SU-DHL-6 (cell line): ENCODE data around the gene ATP5PB.

ENCODE experiments used
- H2AFZ ChIP-seq: fragments of 200-600 bp; sonication (generic); 2 replicates; pipeline ENCODE4 v1.6.1; 2014; ENCODE audit warnings: low read depth, mild to moderate bottlenecking, moderate library complexity, mixed read lengths, antibody characterized with exemption, low read length; ENCODE audit not compliant: severe bottlenecking
- H3F3A ChIP-seq: fragments of 200-600 bp; shearing (Covaris generic); 2 replicates; pipeline ENCODE4 v1.6.0; 2016; ENCODE audit warnings: antibody characterized with exemption, mild to moderate bottlenecking; ENCODE audit not compliant: insufficient read depth
- H3K27ac ChIP-seq: fragments of 200-600 bp; sonication (generic); 2 replicates; pipeline ENCODE4 v1.5.1; 2016; ENCODE audit warnings: low read depth, mild to moderate bottlenecking, low read length, moderate library complexity, mixed read lengths
- H3K27me3 ChIP-seq: fragments of 200-600 bp; sonication (generic), shearing (Covaris generic); 2 replicates; pipeline ENCODE4 v1.6.0; 2014; ENCODE audit warnings: mild to moderate bottlenecking, low read length
- H3K36me3 ChIP-seq: fragments of 200-600 bp; sonication (generic); 2 replicates; pipeline ENCODE4 v1.6.1; 2014; ENCODE audit warnings: mild to moderate bottlenecking, low read length, mixed read lengths
- H3K4me2 ChIP-seq: fragments of 300-600, 200-600 bp; shearing (Covaris generic), sonication (generic); 2 replicates; pipeline ENCODE4 v1.6.0; 2014; ENCODE audit warnings: low read length, low read depth, mild to moderate bottlenecking; ENCODE audit not compliant: poor library complexity, severe bottlenecking
- H3K4me3 ChIP-seq: fragments of 200-600 bp; sonication (generic); 2 replicates; pipeline ENCODE4 v1.5.1; 2014; ENCODE audit warnings: antibody characterized with exemption, low read length, mild to moderate bottlenecking, mixed read lengths; ENCODE audit not compliant: insufficient read depth, poor library complexity, severe bottlenecking
- H3K79me2 ChIP-seq: fragments of 200-600 bp; sonication (generic); 2 replicates; pipeline ENCODE4 v1.6.1; 2014; ENCODE audit warnings: mild to moderate bottlenecking, low read length, moderate library complexity; ENCODE audit not compliant: insufficient read depth
- H3K9ac ChIP-seq: fragments of 200-600 bp; sonication (generic); 2 replicates; pipeline ENCODE4 v1.7.0; 2014; ENCODE audit warnings: mild to moderate bottlenecking, low read length
- H3K9me2 ChIP-seq: fragments of 200-600 bp; sonication (generic); replicated peaks from 2 replicates; pipeline ENCODE4 v1.6.1; 2014; ENCODE audit warnings: low read length; ENCODE audit not compliant: insufficient read depth
- H3K9me3 ChIP-seq: fragments of 200-600 bp; sonication (generic); 2 replicates; pipeline ENCODE4 v1.6.1; 2014; ENCODE audit warnings: low read length, mixed read lengths; ENCODE audit not compliant: insufficient read depth
- H4K20me1 ChIP-seq: fragments of 200-600 bp; sonication (generic); 2 replicates; pipeline ENCODE4 v1.6.1; 2014; ENCODE audit warnings: low read depth, mild to moderate bottlenecking, antibody characterized with exemption, low read length, moderate library complexity, mixed read lengths
- EZH2phosphoT487 ChIP-seq: fragments of 200-600 bp; sonication (generic), shearing (Covaris generic); conservative IDR thresholded peaks from 2 replicates; pipeline ENCODE4 v1.6.1; 2018; ENCODE audit warnings: mild to moderate bottlenecking, antibody characterized with exemption, low read length, moderate library complexity, mixed read lengths
- TF ChIP-seq, protein P1 (sequence below): fragments of 200-600 bp; sonication (generic); IDR thresholded peaks from one replicate; pipeline ENCODE4 v1.5.1; 2017; ENCODE audit warnings: antibody characterized with exemption, mild to moderate bottlenecking, low read length, moderate library complexity; ENCODE audit not compliant: insufficient read depth, poor library complexity, severe bottlenecking

Gene ATP5PB

DNA sequence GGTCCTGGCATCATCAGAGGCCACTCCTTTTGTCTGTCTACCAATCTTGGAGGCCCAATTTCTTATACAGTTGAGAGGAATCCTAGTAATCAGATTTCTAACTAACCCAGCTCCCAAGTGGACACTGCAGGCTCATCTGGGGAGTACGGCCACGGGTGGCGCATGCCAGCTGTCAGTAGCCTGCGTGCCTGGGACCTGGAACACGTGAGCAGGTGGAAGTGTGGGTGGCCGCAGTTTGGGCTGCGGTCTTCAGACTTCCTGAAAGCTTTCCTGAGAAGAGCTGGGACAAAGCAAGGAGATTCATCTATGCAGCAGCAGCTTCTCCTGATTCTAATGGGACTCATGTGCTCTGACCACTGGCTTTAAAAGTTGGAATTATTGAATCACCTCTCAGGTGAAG lies 41.8 kb downstream of the ATP5PB start:
- H3K9me2 ChIP-seq: no peaks in the 10 kb centered on the region
- H3K36me3 ChIP-seq: no peaks in the 10 kb centered on the region
- H3K27ac ChIP-seq: no peak overlapping the region
- H3K27me3 ChIP-seq: no peaks in the 10 kb centered on the region
- no peak overlapping the region for H3K4me2 ChIP-seq
- H4K20me1 ChIP-seq: no peaks in the 10 kb centered on the region
- no peak overlapping the region for H3K9ac ChIP-seq
- H3K79me2 ChIP-seq: no peaks in the 10 kb centered on the region
- H3F3A ChIP-seq: no peaks in the 10 kb centered on the region
- H3K9me3 ChIP-seq: no peaks in the 10 kb centered on the region
- H2AFZ ChIP-seq: no peak overlapping the region
- H3K4me3 ChIP-seq: no peak overlapping the region
- TF ChIP-seq, protein P1, sequence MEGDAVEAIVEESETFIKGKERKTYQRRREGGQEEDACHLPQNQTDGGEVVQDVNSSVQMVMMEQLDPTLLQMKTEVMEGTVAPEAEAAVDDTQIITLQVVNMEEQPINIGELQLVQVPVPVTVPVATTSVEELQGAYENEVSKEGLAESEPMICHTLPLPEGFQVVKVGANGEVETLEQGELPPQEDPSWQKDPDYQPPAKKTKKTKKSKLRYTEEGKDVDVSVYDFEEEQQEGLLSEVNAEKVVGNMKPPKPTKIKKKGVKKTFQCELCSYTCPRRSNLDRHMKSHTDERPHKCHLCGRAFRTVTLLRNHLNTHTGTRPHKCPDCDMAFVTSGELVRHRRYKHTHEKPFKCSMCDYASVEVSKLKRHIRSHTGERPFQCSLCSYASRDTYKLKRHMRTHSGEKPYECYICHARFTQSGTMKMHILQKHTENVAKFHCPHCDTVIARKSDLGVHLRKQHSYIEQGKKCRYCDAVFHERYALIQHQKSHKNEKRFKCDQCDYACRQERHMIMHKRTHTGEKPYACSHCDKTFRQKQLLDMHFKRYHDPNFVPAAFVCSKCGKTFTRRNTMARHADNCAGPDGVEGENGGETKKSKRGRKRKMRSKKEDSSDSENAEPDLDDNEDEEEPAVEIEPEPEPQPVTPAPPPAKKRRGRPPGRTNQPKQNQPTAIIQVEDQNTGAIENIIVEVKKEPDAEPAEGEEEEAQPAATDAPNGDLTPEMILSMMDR: no peak
- TF ChIP-seq EZH2phosphoT487: no peak

DNA sequence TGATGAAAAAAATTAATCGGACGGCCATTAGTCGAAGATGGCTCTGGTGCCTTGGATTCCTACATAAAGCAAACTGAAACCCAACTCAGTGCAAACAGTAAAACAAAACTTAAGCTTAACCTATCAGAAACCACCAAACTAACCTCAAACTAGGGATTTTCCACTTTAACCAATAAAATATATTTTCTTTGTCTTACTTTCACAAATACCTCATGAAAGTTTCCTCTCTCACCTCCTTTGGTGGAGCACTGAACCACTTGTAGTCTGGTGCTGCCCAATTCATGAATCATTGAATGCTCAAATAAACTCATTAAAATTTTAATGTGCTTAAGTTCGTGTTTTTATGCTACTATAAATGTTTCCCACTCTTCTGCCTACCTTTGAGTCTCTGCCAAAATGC lies 47.1 kb downstream of the ATP5PB start:
- Histone ChIP-seq H3K9me3 (no peaks in the 10 kb centered on the region), H4K20me1 (no peaks in the 10 kb centered on the region), H3K4me2 (no peak overlapping the region), H3K9ac (no peak overlapping the region), H3K9me2 (no peaks in the 10 kb centered on the region), H2AFZ (no peak overlapping the region), H3K4me3 (no peak overlapping the region), H3K79me2 (no peaks in the 10 kb centered on the region), H3K27ac (no peak overlapping the region), H3K27me3 (no peaks in the 10 kb centered on the region), H3F3A (no peaks in the 10 kb centered on the region), H3K36me3 (no peaks in the 10 kb centered on the region)
- no peak for TF ChIP-seq EZH2phosphoT487
- TF ChIP-seq, protein P1: no peak

DNA sequence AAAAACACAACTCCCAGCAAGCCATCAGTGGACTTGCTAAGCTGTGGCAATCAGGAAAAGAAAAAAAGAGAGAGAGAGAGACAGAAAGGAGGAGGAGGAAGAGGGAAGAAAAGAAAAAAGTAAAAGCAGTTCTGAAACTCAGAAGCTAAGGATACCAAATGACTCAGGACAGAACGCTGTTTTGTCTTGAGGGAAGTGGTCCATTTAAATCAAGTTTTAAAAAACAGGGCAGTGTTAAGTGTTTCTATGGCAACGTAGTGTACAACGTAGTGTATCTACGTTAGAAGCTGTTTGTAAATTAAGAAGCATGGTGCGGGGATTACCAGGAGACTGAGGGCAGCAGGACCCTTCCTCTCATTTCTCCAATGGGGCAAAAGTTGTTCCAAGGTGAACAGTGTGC lies 48.3 kb downstream of the ATP5PB start:
- H3K9ac ChIP-seq: no peak overlapping the region
- no peak overlapping the region for H3K4me3 ChIP-seq
- no peaks in the 10 kb centered on the region for H3F3A ChIP-seq
- no peaks in the 10 kb centered on the region for H3K27me3 ChIP-seq
- no peaks in the 10 kb centered on the region for H3K36me3 ChIP-seq
- no peaks in the 10 kb centered on the region for H3K9me3 ChIP-seq
- H3K9me2 ChIP-seq: no peaks in the 10 kb centered on the region
- H3K79me2 ChIP-seq: no peaks in the 10 kb centered on the region
- peak overlapping the region; percentile 4 for H2AFZ ChIP-seq
- no peaks in the 10 kb centered on the region for H4K20me1 ChIP-seq
- H3K4me2 ChIP-seq: no peak overlapping the region
- TF ChIP-seq EZH2phosphoT487: no peak
- TF ChIP-seq, protein P1: no peak
- no peak overlapping the region for H3K27ac ChIP-seq
